ENCODE results near the gene SLC4A2.

The SLC4A2 gene

GRCh38 chr7:151088019-151088855 is 28.8 kb downstream of the SLC4A2 start:
- Histone ChIP-seq H3K27me3 (ENCODE audit: control insufficient read depth in 3 of 3, insufficient read depth in 3 of 3, low read depth in 1 of 3, low read length in 3 of 3) (peaks cover 0 to 6% (median 0%) of the 10 kb centered on the region in 3 experiments), H2BK15ac (ENCODE audit: low read length) (no peak overlapping the region), H3K9ac (ENCODE audit: low read depth, low read length, poor library complexity) (peak overlapping the region; percentile 87), H4K91ac (ENCODE audit: low read depth, low read length, poor library complexity) (no peak overlapping the region), H3K79me1 (ENCODE audit: low read depth, low read length) (peaks cover 14% of the 10 kb centered on the region), H2BK12ac (ENCODE audit: low read length) (no peak overlapping the region), H2AFZ (ENCODE audit: low read length) (no peak overlapping the region), H3K4me2 (ENCODE audit: insufficient read depth, low read length, poor library complexity, severe bottlenecking) (peak overlapping the region; percentile 97), H3K27ac (replicated peaks; ENCODE audit: low read length) (no peak overlapping the region), H2BK120ac (ENCODE audit: low read depth, low read length) (no peak overlapping the region), H3K18ac (ENCODE audit: low read length) (peak overlapping the region; percentile 88), H4K8ac (ENCODE audit: low read depth, low read length) (no peak overlapping the region), H3K14ac (ENCODE audit: low read length) (no peak overlapping the region), H3K9me3 (replicated peaks in 1 of 2; ENCODE audit: control insufficient read depth in 2 of 2, insufficient read depth in 1 of 2, low read depth in 1 of 2, low read length in 2 of 2) (no peaks in the 10 kb centered on the region), H3K4me1 (ENCODE audit: control insufficient read depth in 2 of 2, insufficient read depth in 1 of 2, low read depth in 1 of 2, low read length in 2 of 2) (peaks cover 28 to 30% of the 10 kb centered on the region in 2 donors), H2AK5ac (ENCODE audit: low read depth, low read length) (peak overlapping the region; percentile 79), H3K4me3 (ENCODE audit: low read length in 2 of 2) (peak overlapping the region; percentile 90 to 95), H3K36me3 (replicated peaks in 1 of 2; ENCODE audit: control insufficient read depth in 2 of 2, insufficient read depth in 2 of 2, low read length in 2 of 2) (peaks cover 3 to 35% of the 10 kb centered on the region in 2 donors), H2BK5ac (ENCODE audit: low read length) (no peak overlapping the region), H3K4ac (ENCODE audit: low read length) (no peak overlapping the region), H3K23ac (ENCODE audit: low read depth, low read length, poor library complexity) (peak overlapping the region; percentile 95)
- WGBS, 2 donors (ENCODE audit: extremely low coverage in 2 of 2, insufficient read length in 2 of 2, insufficient replicate concordance in 1 of 2), result no CpG with 5 or more reads among the region's 16 CpGs
- DNase-seq (ENCODE audit: low spot score), result no peak

GRCh38 chr7:151088856-151089699 is 29.7 kb downstream of the SLC4A2 start:
- Histone ChIP-seq H3K23ac (ENCODE audit: low read depth, low read length, poor library complexity) (peak overlapping the region; percentile 57), H2BK15ac (ENCODE audit: low read length) (no peak overlapping the region), H2BK12ac (ENCODE audit: low read length) (peak overlapping the region; percentile 59), H4K8ac (ENCODE audit: low read depth, low read length) (no peak overlapping the region), H2BK5ac (ENCODE audit: low read length) (no peak overlapping the region), H3K9me3 (replicated peaks in 1 of 2; ENCODE audit: control insufficient read depth in 2 of 2, insufficient read depth in 1 of 2, low read depth in 1 of 2, low read length in 2 of 2) (no peaks in the 10 kb centered on the region), H3K4me1 (ENCODE audit: control insufficient read depth in 2 of 2, insufficient read depth in 1 of 2, low read depth in 1 of 2, low read length in 2 of 2) (peaks cover 27 to 28% of the 10 kb centered on the region in 2 donors), H3K4me2 (ENCODE audit: insufficient read depth, low read length, poor library complexity, severe bottlenecking) (peak overlapping the region; percentile 40), H3K14ac (ENCODE audit: low read length) (no peak overlapping the region), H3K36me3 (replicated peaks in 1 of 2; ENCODE audit: control insufficient read depth in 2 of 2, insufficient read depth in 2 of 2, low read length in 2 of 2) (peaks cover 3 to 44% of the 10 kb centered on the region in 2 donors), H3K4ac (ENCODE audit: low read length) (no peak overlapping the region), H3K9ac (ENCODE audit: low read depth, low read length, poor library complexity) (no peak overlapping the region), H2AK5ac (ENCODE audit: low read depth, low read length) (no peak overlapping the region), H3K27ac (replicated peaks; ENCODE audit: low read length) (no peak overlapping the region), H3K4me3 (ENCODE audit: low read length in 2 of 2) (peak overlapping the region in 1 of 2 donors; percentile 95), H2AFZ (ENCODE audit: low read length) (no peak overlapping the region), H3K27me3 (ENCODE audit: control insufficient read depth in 3 of 3, insufficient read depth in 3 of 3, low read depth in 1 of 3, low read length in 3 of 3) (peaks cover 0 to 3% (median 0%) of the 10 kb centered on the region in 3 experiments), H3K79me1 (ENCODE audit: low read depth, low read length) (peaks cover 20% of the 10 kb centered on the region), H2BK120ac (ENCODE audit: low read depth, low read length) (no peak overlapping the region), H4K91ac (ENCODE audit: low read depth, low read length, poor library complexity) (no peak overlapping the region), H3K18ac (ENCODE audit: low read length) (peak overlapping the region; percentile 84)
- peak; percentile 58 for DNase-seq (ENCODE audit: low spot score)
- WGBS, 2 donors (ENCODE audit: extremely low coverage in 2 of 2, insufficient read length in 2 of 2, insufficient replicate concordance in 1 of 2), result no CpG with 5 or more reads among the region's 30 CpGs

- H3K36me3 ChIP-seq (replicated peaks in 1 of 2; ENCODE audit: control insufficient read depth in 2 of 2, insufficient read depth in 2 of 2, low read length in 2 of 2), result peaks cover 3 to 46% of the 10 kb centered on the region in 2 donors
- peaks cover 0 to 3% (median 0%) of the 10 kb centered on the region in 3 experiments for H3K27me3 ChIP-seq (ENCODE audit: control insufficient read depth in 3 of 3, insufficient read depth in 3 of 3, low read depth in 1 of 3, low read length in 3 of 3)
- H3K4ac ChIP-seq (ENCODE audit: low read length), result no peak overlapping the region
- no peak overlapping the region for H3K14ac ChIP-seq (ENCODE audit: low read length)
- no peak overlapping the region for H3K4me2 ChIP-seq (ENCODE audit: insufficient read depth, low read length, poor library complexity, severe bottlenecking)
- H3K4me3 ChIP-seq (ENCODE audit: low read length in 2 of 2), result no peak overlapping the region
- no peak overlapping the region for H3K27ac ChIP-seq (replicated peaks; ENCODE audit: low read length)
- no peak overlapping the region for H2AK5ac ChIP-seq (ENCODE audit: low read depth, low read length)
- no peak overlapping the region for H4K91ac ChIP-seq (ENCODE audit: low read depth, low read length, poor library complexity)
- no peak overlapping the region for H4K8ac ChIP-seq (ENCODE audit: low read depth, low read length)
- H2AFZ ChIP-seq (ENCODE audit: low read length), result no peak overlapping the region
- peaks cover 20% of the 10 kb centered on the region for H3K79me1 ChIP-seq (ENCODE audit: low read depth, low read length)
- H3K4me1 ChIP-seq (ENCODE audit: control insufficient read depth in 2 of 2, insufficient read depth in 1 of 2, low read depth in 1 of 2, low read length in 2 of 2), result peaks cover 26 to 27% of the 10 kb centered on the region in 2 donors
- H2BK15ac ChIP-seq (ENCODE audit: low read length), result no peak overlapping the region
- WGBS, 2 donors (ENCODE audit: extremely low coverage in 2 of 2, insufficient read length in 2 of 2, insufficient replicate concordance in 1 of 2), result no CpG with 5 or more reads among the region's 22 CpGs
- H3K23ac ChIP-seq (ENCODE audit: low read depth, low read length, poor library complexity), result no peak overlapping the region
- no peak for DNase-seq (ENCODE audit: low spot score)
- peak overlapping the region; percentile 42 for H2BK5ac ChIP-seq (ENCODE audit: low read length)
- no peak overlapping the region for H2BK120ac ChIP-seq (ENCODE audit: low read depth, low read length)
- no peak overlapping the region for H3K9ac ChIP-seq (ENCODE audit: low read depth, low read length, poor library complexity)
- H3K9me3 ChIP-seq (replicated peaks in 1 of 2; ENCODE audit: control insufficient read depth in 2 of 2, insufficient read depth in 1 of 2, low read depth in 1 of 2, low read length in 2 of 2), result no peaks in the 10 kb centered on the region
- no peak overlapping the region for H2BK12ac ChIP-seq (ENCODE audit: low read length)
- peak overlapping the region; percentile 84 for H3K18ac ChIP-seq (ENCODE audit: low read length)
Observed at GRCh38 chr7:151089893-151090730, 30.7 kb downstream of the SLC4A2 start.
